ENCODE data around the gene LENG8.
"Not testable (repeated sequence)": the region's sequence is repeated elsewhere in the genome, so short reads cannot be mapped to it uniquely, and the experiment has no call there.

The LENG8 gene

GRCh38 chr19:54465426-54466109 lies 16.6 kb downstream of the LENG8 start:
- no peak for ATAC-seq
- TF ChIP-seq SNAI2 (CRISPR knock-in tag; IDR thresholded peaks at IDR 0.05) (no peak), BACH2 (CRISPR knock-in tag; IDR thresholded peaks at IDR 0.05; ENCODE audit: borderline replicate concordance) (no peak), CSRNP3 (CRISPR knock-in tag; IDR thresholded peaks at IDR 0.05) (no peak), RARB (CRISPR knock-in tag; IDR thresholded peaks at IDR 0.05) (no peak), PATZ1 (CRISPR knock-in tag; IDR thresholded peaks at IDR 0.05; ENCODE audit: borderline replicate concordance) (no peak), ARNTL (CRISPR knock-in tag; IDR thresholded peaks at IDR 0.05; ENCODE audit: borderline replicate concordance, low read depth) (no peak), ESRRG (CRISPR knock-in tag; IDR thresholded peaks at IDR 0.05) (no peak), ZNF8 (CRISPR knock-in tag; IDR thresholded peaks at IDR 0.05) (no peak), ZNF565 (CRISPR knock-in tag; conservative IDR thresholded peaks at IDR 0.05; ENCODE audit: low read depth) (no peak), GLIS3 (CRISPR knock-in tag; IDR thresholded peaks at IDR 0.05) (no peak)
- TF ChIP-seq, protein P1, sequence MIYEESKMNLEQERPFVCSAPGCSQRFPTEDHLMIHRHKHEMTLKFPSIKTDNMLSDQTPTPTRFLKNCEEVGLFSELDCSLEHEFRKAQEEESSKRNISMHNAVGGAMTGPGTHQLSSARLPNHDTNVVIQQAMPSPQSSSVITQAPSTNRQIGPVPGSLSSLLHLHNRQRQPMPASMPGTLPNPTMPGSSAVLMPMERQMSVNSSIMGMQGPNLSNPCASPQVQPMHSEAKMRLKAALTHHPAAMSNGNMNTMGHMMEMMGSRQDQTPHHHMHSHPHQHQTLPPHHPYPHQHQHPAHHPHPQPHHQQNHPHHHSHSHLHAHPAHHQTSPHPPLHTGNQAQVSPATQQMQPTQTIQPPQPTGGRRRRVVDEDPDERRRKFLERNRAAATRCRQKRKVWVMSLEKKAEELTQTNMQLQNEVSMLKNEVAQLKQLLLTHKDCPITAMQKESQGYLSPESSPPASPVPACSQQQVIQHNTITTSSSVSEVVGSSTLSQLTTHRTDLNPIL (CRISPR knock-in tag; IDR thresholded peaks at IDR 0.05; ENCODE audit: low read depth), result no peak

DNA sequence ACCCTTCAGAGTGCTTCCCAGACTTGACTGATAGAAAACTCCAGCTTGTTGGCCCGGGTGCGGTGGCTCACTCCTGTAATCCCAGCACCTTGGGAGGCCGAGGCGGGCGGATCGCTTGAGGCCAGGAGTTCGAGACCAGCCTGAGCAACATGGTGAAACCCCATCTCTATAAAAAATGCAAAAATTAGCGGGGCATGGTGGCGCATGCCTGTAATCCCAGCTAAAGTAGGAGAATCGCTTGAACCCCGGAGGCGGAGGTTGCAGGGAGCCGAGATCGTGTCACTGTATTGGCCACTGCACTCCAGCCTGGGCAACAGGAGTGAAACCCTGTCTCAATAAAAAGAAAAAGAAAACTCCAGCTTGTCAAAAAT lies 17.1 kb downstream of the LENG8 start:
- not testable (repeated sequence) for ATAC-seq

DNA sequence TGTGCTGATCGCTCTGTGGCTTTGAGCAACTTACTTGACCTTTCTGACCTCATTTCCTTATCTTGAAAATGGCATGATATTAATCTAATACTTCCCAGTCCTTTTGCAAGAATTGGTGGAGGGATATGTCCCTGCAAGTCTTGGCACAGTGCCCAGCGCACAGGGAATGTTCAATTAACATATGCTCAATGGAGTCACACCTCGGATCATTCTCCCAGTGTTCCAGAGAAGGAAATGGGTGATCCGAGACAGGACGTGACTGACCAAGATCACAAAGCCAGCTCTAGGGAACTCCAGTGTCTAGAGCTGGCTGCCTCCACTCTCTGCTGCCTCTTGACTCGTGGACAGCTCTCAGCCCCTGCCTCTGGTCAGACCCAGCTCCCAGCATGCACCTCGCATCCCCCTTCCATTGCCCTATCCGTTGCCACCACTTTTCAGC lies 20.5 kb downstream of the LENG8 start:
- TF ChIP-seq PATZ1 (CRISPR knock-in tag; IDR thresholded peaks at IDR 0.05; ENCODE audit: borderline replicate concordance) (no peak), PPARA (CRISPR knock-in tag; IDR thresholded peaks at IDR 0.05; ENCODE audit: borderline replicate concordance) (no peak), GLIS3 (CRISPR knock-in tag; IDR thresholded peaks at IDR 0.05) (no peak), ZNF8 (CRISPR knock-in tag; IDR thresholded peaks at IDR 0.05) (no peak), ZFP3 (CRISPR knock-in tag; IDR thresholded peaks at IDR 0.05) (no peak), CSRNP3 (CRISPR knock-in tag; IDR thresholded peaks at IDR 0.05) (no peak), TSHZ2 (CRISPR knock-in tag; IDR thresholded peaks at IDR 0.05) (no peak), ESRRG (CRISPR knock-in tag; IDR thresholded peaks at IDR 0.05) (no peak), TCF4 (CRISPR knock-in tag; IDR thresholded peaks at IDR 0.05; ENCODE audit: borderline replicate concordance) (no peak), CSDC2 (CRISPR knock-in tag; IDR thresholded peaks at IDR 0.05) (no peak), TOX (CRISPR knock-in tag; IDR thresholded peaks at IDR 0.05; ENCODE audit: borderline replicate concordance) (no peak), ISL1 (CRISPR knock-in tag; IDR thresholded peaks at IDR 0.05) (no peak), ZNF70 (CRISPR knock-in tag; IDR thresholded peaks at IDR 0.05) (no peak)
- TF ChIP-seq, protein P1 (CRISPR knock-in tag; IDR thresholded peaks at IDR 0.05; ENCODE audit: low read depth), result no peak
- no peak for ATAC-seq
